ENCODE results near the gene PAM. TPM values are rescaled to one million over a fixed set of nuclear protein-coding genes. Genes with fewer than 3 reads are reported as not detected.

PAM gene
- total RNA-seq, 2 experiments from 2014 or later = 63.4 to 65.8 TPM

- intact Hi-C loops (cut with micrococcal nuclease) = no loop called here
- POLR2A ChIA-PET = no interaction called here
- H3K36me3 Mint-ChIP-seq (ENCODE audit: low read depth) = peaks cover 16% of the 10 kb centered on the region
These were observed 203.4 kb downstream of the PAM start for GRCh38 chr5:102958481-102959011.

GRCh38 chr5:102959055-102959454 is 203.9 kb downstream of the PAM start:
- H3K36me3 Mint-ChIP-seq (ENCODE audit: low read depth) = peaks cover 16% of the 10 kb centered on the region
- ChIA-PET POLR2A (no interaction called here), CTCF (no interaction called here)
- H3K4me3 Mint-ChIP-seq = no peak overlapping the region
- no peak for TF ChIP-seq CTCF (IDR thresholded peaks at IDR 0.05)
- ATAC-seq (no peak), DNase-seq (no peak)
- intact Hi-C loops (cut with micrococcal nuclease) = no loop called here
- H3K4me1 Mint-ChIP-seq (ENCODE audit: low read depth) = no peaks in the 10 kb centered on the region
- H3K9me3 Mint-ChIP-seq = no peaks in the 10 kb centered on the region
- H3K27me3 Mint-ChIP-seq = no peaks in the 10 kb centered on the region
- H3K27ac Mint-ChIP-seq = no peak overlapping the region

More at GRCh38 chr5:102958481-102959011, 203.4 kb downstream of the PAM start:
- DNase-seq (no peak), ATAC-seq (no peak)
- TF ChIP-seq CTCF (IDR thresholded peaks at IDR 0.05) = no peak
- no peaks in the 10 kb centered on the region for H3K9me3 Mint-ChIP-seq
- CTCF ChIA-PET = no interaction called here
- H3K27ac Mint-ChIP-seq = no peak overlapping the region
- H3K4me3 Mint-ChIP-seq = no peak overlapping the region
- no peaks in the 10 kb centered on the region for H3K4me1 Mint-ChIP-seq (ENCODE audit: low read depth)
- H3K27me3 Mint-ChIP-seq = no peaks in the 10 kb centered on the region

GRCh38 chr5:102961671-102962070 is 206.6 kb downstream of the PAM start:
- H3K9me3 Mint-ChIP-seq = no peaks in the 10 kb centered on the region
- ChIA-PET POLR2A (no interaction called here), CTCF (no interaction called here)
- ATAC-seq = no peak
- intact Hi-C loops (cut with micrococcal nuclease) = no loop called here
- H3K4me3 Mint-ChIP-seq = no peak overlapping the region
- TF ChIP-seq CTCF (IDR thresholded peaks at IDR 0.05) = no peak
- no peak overlapping the region for H3K27ac Mint-ChIP-seq
- no peak for DNase-seq
- no peaks in the 10 kb centered on the region for H3K4me1 Mint-ChIP-seq (ENCODE audit: low read depth)
- no peaks in the 10 kb centered on the region for H3K27me3 Mint-ChIP-seq
- H3K36me3 Mint-ChIP-seq (ENCODE audit: low read depth) = peaks cover 17% of the 10 kb centered on the region

- Mint-ChIP-seq H3K4me1 (ENCODE audit: low read depth) (no peaks in the 10 kb centered on the region), H3K27me3 (no peaks in the 10 kb centered on the region), H3K27ac (no peak overlapping the region), H3K36me3 (ENCODE audit: low read depth) (peaks cover 11% of the 10 kb centered on the region), H3K4me3 (no peak overlapping the region), H3K9me3 (no peaks in the 10 kb centered on the region)
- intact Hi-C loops (cut with micrococcal nuclease) = no loop called here
- ChIA-PET CTCF (no interaction called here), POLR2A (no interaction called here)
- no peak for TF ChIP-seq CTCF (IDR thresholded peaks at IDR 0.05)
- ATAC-seq (no peak), DNase-seq (no peak)
These were observed 210.5 kb downstream of the PAM start for GRCh38 chr5:102965653-102966052.

GRCh38 chr5:102969641-102970040 is 214.5 kb downstream of the PAM start:
- CTCF ChIA-PET = no interaction called here
- H3K9me3 Mint-ChIP-seq = no peaks in the 10 kb centered on the region
- peaks cover 10% of the 10 kb centered on the region for H3K36me3 Mint-ChIP-seq (ENCODE audit: low read depth)
- H3K4me1 Mint-ChIP-seq (ENCODE audit: low read depth) = no peaks in the 10 kb centered on the region
- no peak for DNase-seq
- no peak for TF ChIP-seq CTCF (IDR thresholded peaks at IDR 0.05)
- intact Hi-C loops (cut with micrococcal nuclease) = no loop called here
- no peak for ATAC-seq
- no peaks in the 10 kb centered on the region for H3K27me3 Mint-ChIP-seq
- H3K27ac Mint-ChIP-seq = no peak overlapping the region
- POLR2A ChIA-PET = no interaction called here
- no peak overlapping the region for H3K4me3 Mint-ChIP-seq
